ENCODE measurements around the gene MMP28.

MMP28 gene

GRCh38 chr17:35749560-35750412 is 45.7 kb downstream of the MMP28 start:
- no peak for TF ChIP-seq CTCF (IDR thresholded peaks at IDR 0.05)
- no peak overlapping the region for H3K4me3 ChIP-seq (ENCODE audit: low read depth, low read length)
- no peaks in the 10 kb centered on the region for H3K79me2 ChIP-seq
- no peaks in the 10 kb centered on the region for H3K27me3 ChIP-seq (ENCODE audit: control insufficient read depth, insufficient read depth, low read length)
- no peak overlapping the region for H3K4me2 ChIP-seq (ENCODE audit: low read length)
- H3K9me3 ChIP-seq (ENCODE audit: control insufficient read depth, low read length), result no peaks in the 10 kb centered on the region
- H3K36me3 ChIP-seq (ENCODE audit: control insufficient read depth, insufficient read depth, low read length), result no peaks in the 10 kb centered on the region
- peaks cover 20% of the 10 kb centered on the region for H3K4me1 ChIP-seq
- H3K27ac ChIP-seq, result no peak overlapping the region
- no peak overlapping the region for H3K9ac ChIP-seq
- H2AFZ ChIP-seq, result peak overlapping the region; percentile 74

GRCh38 chr17:35748979-35749378 is 46.5 kb downstream of the MMP28 start:
- Histone ChIP-seq H3K4me1 (peaks cover 20% of the 10 kb centered on the region), H2AFZ (no peak overlapping the region), H3K79me2 (no peaks in the 10 kb centered on the region), H3K36me3 (ENCODE audit: control insufficient read depth, insufficient read depth, low read length) (no peaks in the 10 kb centered on the region), H3K9ac (no peak overlapping the region), H3K4me2 (ENCODE audit: low read length) (no peak overlapping the region), H3K27ac (no peak overlapping the region), H3K4me3 (ENCODE audit: low read depth, low read length) (no peak overlapping the region), H3K27me3 (ENCODE audit: control insufficient read depth, insufficient read depth, low read length) (no peaks in the 10 kb centered on the region), H3K9me3 (ENCODE audit: control insufficient read depth, low read length) (no peaks in the 10 kb centered on the region)
- TF ChIP-seq CTCF (IDR thresholded peaks at IDR 0.05), result no peak

- Histone ChIP-seq H3K36me3 (ENCODE audit: control insufficient read depth, insufficient read depth, low read length) (no peaks in the 10 kb centered on the region), H3K4me1 (peaks cover 20% of the 10 kb centered on the region), H3K27me3 (ENCODE audit: control insufficient read depth, insufficient read depth, low read length) (peaks cover under 1% of the 10 kb centered on the region), H3K79me2 (no peaks in the 10 kb centered on the region), H3K9ac (no peak overlapping the region), H2AFZ (peak overlapping the region; percentile 57), H3K4me3 (ENCODE audit: low read depth, low read length) (no peak overlapping the region), H3K27ac (peak overlapping the region; percentile 53), H3K4me2 (ENCODE audit: low read length) (no peak overlapping the region), H3K9me3 (ENCODE audit: control insufficient read depth, low read length) (no peaks in the 10 kb centered on the region)
- no peak for TF ChIP-seq CTCF (IDR thresholded peaks at IDR 0.05)
Observed at GRCh38 chr17:35748341-35748841, 47.0 kb downstream of the MMP28 start.

- no peaks in the 10 kb centered on the region for H3K36me3 ChIP-seq (ENCODE audit: control insufficient read depth, insufficient read depth, low read length)
- H3K4me1 ChIP-seq, result peaks cover 20% of the 10 kb centered on the region
- no peak overlapping the region for H3K4me3 ChIP-seq (ENCODE audit: low read depth, low read length)
- H3K9ac ChIP-seq, result no peak overlapping the region
- H2AFZ ChIP-seq, result peak overlapping the region; percentile 57
- no peaks in the 10 kb centered on the region for H3K9me3 ChIP-seq (ENCODE audit: control insufficient read depth, low read length)
- peak overlapping the region; percentile 53 for H3K27ac ChIP-seq
- H3K27me3 ChIP-seq (ENCODE audit: control insufficient read depth, insufficient read depth, low read length), result peaks cover 4% of the 10 kb centered on the region
- peak; percentile 91 for TF ChIP-seq CTCF (IDR thresholded peaks at IDR 0.05)
- no peaks in the 10 kb centered on the region for H3K79me2 ChIP-seq
- no peak overlapping the region for H3K4me2 ChIP-seq (ENCODE audit: low read length)
Observed at GRCh38 chr17:35747540-35748017, 47.9 kb downstream of the MMP28 start.

Measured in parathyroid adenoma (tissue), 2 donors.